HCT116 (cell line): ENCODE data around the gene SLC25A12. TPM values are rescaled to one million over a fixed set of nuclear protein-coding genes. Genes with fewer than 3 reads are reported as not detected.
"Not testable (repeated sequence)": the region's sequence is repeated elsewhere in the genome, so short reads cannot be mapped to it uniquely, and the experiment has no call there.

Source experiments
- ATAC-seq: fragments of 200-7000 bp; cut with Tn5 transposase; 2 replicates; pipeline ENCODE4 v1.9.1; 2020; ENCODE audit warnings: mild to moderate bottlenecking, moderate library complexity
- BruUV-seq: library from RNA; stranded (reverse); fragments of 400-500 nt; replicated peaks from 2 replicates; lab custom pipeline; 2021; lab: Mats Ljungman, UMichigan
- CTCF ChIA-PET: fragments of 300-600 bp; sonication (Branson Sonifier 250); formaldehyde crosslinking; loops from one replicate; lab custom pipeline; 2021; ENCODE audit warnings: antibody characterized with exemption; lab: Charles Lee
- POLR2A ChIA-PET: fragments of 300-600, 350-600 bp; sonication (Branson Sonifier 250); formaldehyde crosslinking; loops from one replicate; lab custom pipeline; 2021; ENCODE audit warnings: antibody characterized with exemption; lab: Charles Lee
- RAD21 ChIA-PET, 2 experiments: fragments of 300-600 bp; sonication (Branson Sonifier 250); formaldehyde crosslinking; loops; one replicate each; lab custom pipeline; 2023; ENCODE audit warnings: low total read pairs in 2 of 2; ENCODE audit not compliant: uncharacterized antibody in 2 of 2, unreplicated experiment in 2 of 2, low non-redundant PET in 1 of 2; lab: Charles Lee
- DNase-seq: peaks from one replicate; pipeline ENCODE4 v3.0.0-alpha.2; 2010; ENCODE audit warnings: low read depth, low spot score
- H2AFZ ChIP-seq: fragments of 200-600 bp; shearing (Covaris generic), sonication (generic); 2 replicates; pipeline ENCODE4 v1.6.1; 2017; ENCODE audit warnings: low read depth, mixed run types, mixed read lengths, antibody characterized with exemption, low read length; ENCODE audit not compliant: poor library complexity, severe bottlenecking
- H3K27ac ChIP-seq: 2 replicates; pipeline ENCODE4 v1.5.1; 2012; ENCODE audit warnings: low read depth, low read length
- H3K27me3 ChIP-seq: fragments of 200-600 bp; sonication (generic); 2 replicates; pipeline ENCODE4 v1.6.1; 2016; ENCODE audit warnings: mixed run types, low read length, mixed read lengths; ENCODE audit not compliant: insufficient read depth
- H3K36me3 ChIP-seq, 2 experiments: fragments of 200-500 bp in 1 of 2; fragments of 200-600 bp in 1 of 2; sonication (Bioruptor generic) in 1 of 2; sonication (generic) in 1 of 2; 2 replicates each; pipeline versions ENCODE4 v1.5.1 to v1.6.1; 2014 to 2016; ENCODE audit warnings: low read length in 2 of 2, inconsistent platforms in 1 of 2, mixed read lengths in 1 of 2, mixed run types in 1 of 2; ENCODE audit not compliant: insufficient read depth in 2 of 2, control insufficient read depth in 1 of 2
- H3K4me1 ChIP-seq, 2 experiments: fragments of 200-600 bp in 1 of 2; sonication (generic) in 1 of 2; 2 replicates each; pipeline versions ENCODE4 v1.5.1 to v1.6.1; 2012 to 2017; ENCODE audit warnings: low read length in 2 of 2, inconsistent platforms in 1 of 2, mild to moderate bottlenecking in 1 of 2, mixed read lengths in 1 of 2, mixed run types in 1 of 2, moderate library complexity in 1 of 2; ENCODE audit not compliant: insufficient read depth in 2 of 2, control insufficient read depth in 1 of 2
- H3K4me2 ChIP-seq: fragments of 200-600 bp; sonication (generic); 2 replicates; pipeline ENCODE4 v1.6.1; 2017; ENCODE audit warnings: mixed run types, low read length, mixed read lengths
- H3K4me3 ChIP-seq, 2 experiments: fragments of 200-600 bp in 1 of 2; sonication (generic) in 1 of 2; replicated peaks in 1 of 2; 2 replicates each; pipeline ENCODE4 v1.5.1; 2011 to 2016; ENCODE audit warnings: low read length in 2 of 2, control low read depth in 1 of 2, low read depth in 1 of 2, mild to moderate bottlenecking in 1 of 2, mixed read lengths in 1 of 2, mixed run types in 1 of 2
- H3K79me2 ChIP-seq: fragments of 200-600 bp; sonication (generic); 2 replicates; pipeline ENCODE4 v1.6.1; 2017; ENCODE audit warnings: mild to moderate bottlenecking, mixed run types, low read length, moderate library complexity, mixed read lengths; ENCODE audit not compliant: insufficient read depth
- H3K9ac ChIP-seq: fragments of 200-600 bp; sonication (generic); 2 replicates; pipeline ENCODE4 v1.6.1; 2016; ENCODE audit warnings: low read length, mixed read lengths
- H3K9me2 ChIP-seq: fragments of 200-600 bp; sonication (generic), shearing (Covaris generic); 2 replicates; pipeline ENCODE4 v1.6.1; 2017; ENCODE audit warnings: mixed run types, mild to moderate bottlenecking, moderate library complexity; ENCODE audit not compliant: insufficient read depth
- H3K9me3 ChIP-seq, 2 experiments: fragments of 200-500 bp in 1 of 2; fragments of 200-600 bp in 1 of 2; sonication (Bioruptor generic) in 1 of 2; sonication (generic) in 1 of 2; 2 replicates each; pipeline ENCODE4 v1.6.1; 2014 to 2017; ENCODE audit warnings: low read length in 2 of 2, mixed read lengths in 2 of 2, inconsistent platforms in 1 of 2, low read depth in 1 of 2, mild to moderate bottlenecking in 1 of 2, mixed run types in 1 of 2, moderate library complexity in 1 of 2; ENCODE audit not compliant: control insufficient read depth in 1 of 2, insufficient read depth in 1 of 2
- H4K20me1 ChIP-seq: fragments of 200-600 bp; sonication (generic), shearing (Covaris generic); 2 replicates; pipeline ENCODE4 v1.6.1; 2017; ENCODE audit warnings: mixed run types, mild to moderate bottlenecking, moderate library complexity; ENCODE audit not compliant: insufficient read depth
- ATF3 ChIP-seq: IDR thresholded peaks from 2 replicates; pipeline ENCODE4 v1.6.1; 2012
- CBX3 ChIP-seq: IDR thresholded peaks from 2 replicates; pipeline ENCODE4 v1.6.1; 2012; ENCODE audit warnings: low read depth
- CEBPB ChIP-seq: IDR thresholded peaks from 2 replicates; pipeline ENCODE4 v1.6.1; 2012; ENCODE audit warnings: low read depth
- EGR1 ChIP-seq: IDR thresholded peaks from 2 replicates; pipeline ENCODE4 v1.6.1; 2012; ENCODE audit warnings: low read depth
- ELF1 ChIP-seq: IDR thresholded peaks from 2 replicates; pipeline ENCODE4 v1.6.1; 2012; ENCODE audit warnings: low read depth, borderline replicate concordance
- EZH2 ChIP-seq: fragments of 200-600 bp; sonication (generic); IDR thresholded peaks from 2 replicates; pipeline ENCODE4 v1.6.1; 2017; ENCODE audit warnings: antibody characterized with exemption, mixed run types
- FOSL1 ChIP-seq: IDR thresholded peaks from 2 replicates; pipeline ENCODE4 v1.6.1; 2012; ENCODE audit warnings: low read depth
- JUND ChIP-seq: IDR thresholded peaks from 2 replicates; pipeline ENCODE4 v1.6.1; 2012
- POLR2A ChIP-seq: IDR thresholded peaks from 2 replicates; pipeline ENCODE4 v1.7.0; 2011; ENCODE audit warnings: borderline replicate concordance; ENCODE audit not compliant: insufficient read depth, insufficient read length; ENCODE audit errors: extremely low read depth
- POLR2AphosphoS5 ChIP-seq: IDR thresholded peaks from 2 replicates; pipeline ENCODE4 v1.6.1; 2011; ENCODE audit warnings: mild to moderate bottlenecking, low read depth, low read length, moderate library complexity
- RAD21 ChIP-seq: IDR thresholded peaks from 2 replicates; pipeline ENCODE4 v1.6.1; 2012; ENCODE audit warnings: low read depth, mild to moderate bottlenecking
- REST ChIP-seq: IDR thresholded peaks from 2 replicates; pipeline ENCODE4 v1.6.1; 2012; ENCODE audit warnings: low read depth
- SIN3A ChIP-seq: IDR thresholded peaks from 2 replicates; pipeline ENCODE4 v1.6.1; 2012; ENCODE audit warnings: low read depth
- YY1 ChIP-seq: IDR thresholded peaks from 2 replicates; pipeline ENCODE4 v1.6.1; 2011; ENCODE audit warnings: low read length, low read depth, moderate library complexity, mild to moderate bottlenecking; ENCODE audit not compliant: insufficient replicate concordance; ENCODE audit errors: extremely low read depth
- ZBTB33 ChIP-seq: IDR thresholded peaks from 2 replicates; pipeline ENCODE4 v1.6.1; 2011; ENCODE audit warnings: mild to moderate bottlenecking, low read length, moderate library complexity; ENCODE audit not compliant: insufficient replicate concordance; ENCODE audit errors: extremely low read depth
- ZNF274 ChIP-seq: fragments of 200-500 bp; sonication (Bioruptor generic); IDR thresholded peaks from 2 replicates; pipeline ENCODE4 v1.6.1; 2014; ENCODE audit warnings: mild to moderate bottlenecking, low read depth, low read length, inconsistent platforms
- intact Hi-C: fragments of 100-400 bp; cut with micrococcal nuclease; formaldehyde crosslinking; loops from 2 replicates; pipeline ENCODE4 v1.10.0; 2022
- total RNA-seq: library from RNA; stranded (reverse); gene quantifications from one replicate; pipeline ENCODE4 v1.2.1, GENCODE V29; 2021; ENCODE audit not compliant: unreplicated experiment

The SLC25A12 gene
- total RNA-seq, 1 experiment from 2014 or later: 16.0 TPM

- intact Hi-C loops, H3K36me3 ChIP-seq, POLR2A ChIA-PET, H3K79me2 ChIP-seq, H2AFZ ChIP-seq, DNase-seq, H3K27ac ChIP-seq, ATAC-seq, H3K4me1 ChIP-seq, CTCF ChIA-PET, H4K20me1 ChIP-seq, H3K9me3 ChIP-seq, H3K9me2 ChIP-seq, H3K9ac ChIP-seq, RAD21 ChIA-PET, BruUV-seq, H3K4me2 ChIP-seq, H3K27me3 ChIP-seq, H3K4me3 ChIP-seq: not testable (repeated sequence)
Measured at GRCh38 chr2:171758762-171759161, 135.3 kb downstream of the SLC25A12 start.

GRCh38 chr2:171754254-171754939 lies 139.6 kb downstream of the SLC25A12 start:
- no peaks in the 10 kb centered on the region for H3K9me2 ChIP-seq
- no peak overlapping the region for H3K4me2 ChIP-seq
- H3K4me3 ChIP-seq: no peak overlapping the region
- DNase-seq (no peak), ATAC-seq (no peak; the same call in 1 of the 2 replicates)
- ChIA-PET RAD21 (no interaction called here), POLR2A (no interaction called here), CTCF (no interaction called here)
- intact Hi-C loops: no loop called here
- H2AFZ ChIP-seq: no peak overlapping the region
- peaks cover 7% of the 10 kb centered on the region in 2 experiments for H3K36me3 ChIP-seq
- no TSS peak for BruUV-seq
- no peak overlapping the region for H3K27ac ChIP-seq
- H3K79me2 ChIP-seq: no peaks in the 10 kb centered on the region
- H3K27me3 ChIP-seq: no peaks in the 10 kb centered on the region
- H3K9ac ChIP-seq: no peak overlapping the region
- no peaks in the 10 kb centered on the region for H3K9me3 ChIP-seq
- no peaks in the 10 kb centered on the region for H3K4me1 ChIP-seq
- no peaks in the 10 kb centered on the region for H4K20me1 ChIP-seq
- TF ChIP-seq ZNF274 (no peak), YY1 (no peak), SIN3A (no peak), EGR1 (no peak), FOSL1 (no peak), ATF3 (no peak), JUND (no peak), POLR2AphosphoS5 (no peak), ZBTB33 (no peak), REST (no peak), EZH2 (no peak), CBX3 (no peak), ELF1 (no peak), POLR2A (no peak), RAD21 (no peak), CEBPB (no peak)
